K562 (cell line): ENCODE measurements around the gene OST4. TPM values are rescaled to one million over a fixed set of nuclear protein-coding genes. Genes with fewer than 3 reads are reported as not detected.

ENCODE experiments used
- CHAMP1 ChIP-seq: fragments of 450-650 bp; IDR thresholded peaks from 2 replicates; pipeline ENCODE4 v1.6.1; 2016; ENCODE audit warnings: mild to moderate bottlenecking
- CREB1 ChIP-seq, 2 experiments: sonication (generic) in 1 of 2; formaldehyde crosslinking in 1 of 2; IDR thresholded peaks; 2 replicates each; pipeline versions ENCODE4 v1.6.1 to v1.8.0; 2012 to 2022; ENCODE audit warnings: inconsistent platforms in 1 of 2, mild to moderate bottlenecking in 1 of 2, missing genetic modification reagents in 1 of 2, moderate library complexity in 1 of 2
- DEAF1 ChIP-seq: fragments of 450-650 bp; formaldehyde crosslinking; IDR thresholded peaks from 2 replicates; pipeline ENCODE4 v1.4.0; 2020; ENCODE audit warnings: mild to moderate bottlenecking, moderate library complexity
- E2F1 ChIP-seq: sonication (generic); formaldehyde crosslinking; IDR thresholded peaks from 2 replicates; pipeline ENCODE4 v1.8.1; 2023; ENCODE audit warnings: mild to moderate bottlenecking, missing genetic modification reagents, moderate library complexity
- E2F5 ChIP-seq: sonication (generic); formaldehyde crosslinking; IDR thresholded peaks from 2 replicates; pipeline ENCODE4 v1.8.0; 2022; ENCODE audit warnings: mild to moderate bottlenecking, missing genetic modification reagents
- ESRRB ChIP-seq: fragments of 250-450 bp; sonication (Bioruptor Pico); IDR thresholded peaks from 2 replicates; pipeline ENCODE4 v1.5.0; 2020; ENCODE audit warnings: mild to moderate bottlenecking, moderate library complexity, borderline replicate concordance
- FOXO4 ChIP-seq: fragments of 450-650 bp; formaldehyde crosslinking; IDR thresholded peaks from 2 replicates; pipeline ENCODE4 v1.4.0; 2020; ENCODE audit warnings: mild to moderate bottlenecking, moderate library complexity
- HCFC1 ChIP-seq: IDR thresholded peaks from 2 replicates; pipeline ENCODE4 v1.6.1; 2012; ENCODE audit warnings: low read depth, low read length, improper control_type of control experiment
- HLTF ChIP-seq: fragments of 450-650 bp; IDR thresholded peaks from 2 replicates; pipeline ENCODE4 v1.6.1; 2016
- RAD21 ChIP-seq, 2 experiments: fragments of 250-450 bp in 1 of 2; fragments of 450-650 bp in 1 of 2; sonication (Bioruptor Pico) in 1 of 2; formaldehyde crosslinking in 1 of 2; IDR thresholded peaks in 1 of 2; conservative IDR thresholded peaks in 1 of 2; 2 replicates each; pipeline versions ENCODE4 v1.4.0 to v1.8.0; 2020 to 2022; ENCODE audit warnings: mild to moderate bottlenecking in 2 of 2, moderate library complexity in 1 of 2
- RBM17 ChIP-seq: fragments of 200-400 bp; formaldehyde crosslinking; IDR thresholded peaks from 2 replicates; pipeline ENCODE4 v1.6.1; 2017; ENCODE audit warnings: low read depth, mild to moderate bottlenecking, low read length, borderline replicate concordance
- SMAD1 ChIP-seq: fragments of 150-350 bp; IDR thresholded peaks from 2 replicates; pipeline ENCODE4 v1.6.1; 2014; ENCODE audit warnings: low read length, low read depth; ENCODE audit not compliant: partially characterized antibody
- ZNF444 ChIP-seq: fragments of 250-450 bp; sonication (Bioruptor Pico); IDR thresholded peaks from 2 replicates; pipeline ENCODE4 v1.4.0; 2020; ENCODE audit warnings: mild to moderate bottlenecking, moderate library complexity
- ZNF644 ChIP-seq: fragments of 200-800 bp; sonication (Bioruptor generic); IDR thresholded peaks from 2 replicates; pipeline ENCODE4 v1.6.1; 2016; ENCODE audit warnings: low read depth, missing genetic modification characterization, missing compliant biosample characterization
- ZNF699 ChIP-seq: fragments of 250-450 bp; sonication (Bioruptor Pico); IDR thresholded peaks from 2 replicates; pipeline ENCODE4 v1.8.0; 2021; ENCODE audit warnings: mild to moderate bottlenecking, moderate library complexity; ENCODE audit not compliant: insufficient replicate concordance
- polyA plus RNA-seq, 8 experiments: library from polyadenylated mRNA; depleted of rRNA in 4 of 8; stranded (reverse) in 5 of 8; unstranded in 3 of 8; fragments of >200 nt; fragmentation: Nextera tagmentation in 2 of 8; fragmentation: Illumina TruSeq in 1 of 8; extraction: Ambion mirVana in 2 of 8; extraction: Trizol in 1 of 8; gene quantifications; 2 replicates each; pipeline versions ENCODE4 v1.2.1 to v1.2.3, GENCODE V29; 2011 to 2014; ENCODE audit warnings: inconsistent platforms in 1 of 8, missing spikeins in 1 of 8
- total RNA-seq, 7 experiments: library from RNA; depleted of rRNA in 6 of 7; stranded (reverse); fragments of >200 nt in 6 of 7; fragmentation: Illumina TruSeq in 2 of 7; extraction: Trizol in 2 of 7; gene quantifications; 2 replicates each; pipeline versions ENCODE4 v1.2.1 to v1.2.3, GENCODE V29; 2011 to 2021; ENCODE audit warnings: low replicate concordance in 1 of 7

OST4 gene
- total and polyA plus RNA-seq, 9 of the 15 experiments (the other 6 are each of a cell fraction or from before 2014, with no cell fraction given) = 186 to 1,155 (median 355) TPM

GRCh38 chr2:27050996-27051901 is 20.2 kb downstream of the OST4 start, which contains the start of gene AGBL5 (continued):
- TF ChIP-seq CHAMP1 = peak; percentile 62
- peak; percentile 62; the same call in 1 of the 2 replicates for TF ChIP-seq E2F1 (CRISPR knock-in tag)
- no peak; the same call in 1 of the 2 replicates for TF ChIP-seq E2F5 (CRISPR knock-in tag)
- TF ChIP-seq CREB1 (IDR thresholded peaks at IDR 0.05) = peak; percentile 18; the same call in 1 of the 2 replicates
- TF ChIP-seq CREB1 (CRISPR knock-in tag; IDR thresholded peaks at IDR 0.05) = peak; percentile 66; the same call in 1 of the 2 replicates
- peak; percentile 47 for TF ChIP-seq SMAD1
- TF ChIP-seq ZNF444 = no peak
- peak; percentile 14; the same call in 1 of the 2 replicates for TF ChIP-seq ESRRB (CRISPR knock-in tag)
- no peak for TF ChIP-seq ZNF644 (tag)
- no peak; the same call in 1 of the 2 replicates for TF ChIP-seq FOXO4 (CRISPR knock-in tag)
- no peak for TF ChIP-seq ZNF699 (CRISPR knock-in tag)
- 0 out of 2 replicates have a peak, but pooled peaks have one; percentile 65 for TF ChIP-seq HLTF
- 0 out of 4 replicates have a peak, but pooled peaks of 1 of the 2 experiments have one; percentile 24 for TF ChIP-seq RAD21 (CRISPR knock-in tag; conservative IDR thresholded peaks at IDR 0.05 in 1 of 2, IDR thresholded peaks at IDR 0.05 in 1 of 2)
- TF ChIP-seq DEAF1 (CRISPR knock-in tag) = 0 out of 2 replicates have a peak, but pooled peaks have one; percentile 9
- TF ChIP-seq RBM17 = no peak
- peak; percentile 59 for TF ChIP-seq HCFC1
